ENCODE data around the gene FAM124B. TPM values are rescaled to one million over a fixed set of nuclear protein-coding genes. Genes with fewer than 3 reads are reported as not detected.

FAM124B gene
- total and polyA plus RNA-seq, 2 of the 8 experiments (the other 6 are each of a cell fraction or from before 2014, with no cell fraction given), result 2.1 to 2.6 TPM

- TF ChIP-seq SRF (IDR thresholded peaks at IDR 0.05; ENCODE audit: low read depth, low read length) (no peak), POU5F1 (IDR thresholded peaks at IDR 0.05; ENCODE audit: low read depth, low read length) (no peak), PHF8 (conservative IDR thresholded peaks at IDR 0.05; ENCODE audit: low read depth, low read length) (no peak)
These were observed 6.8 kb upstream of the FAM124B start (continued) for GRCh38 chr2:224408676-224409075.

All from H1 (cell line).